SH-SY5Y (cell line): ENCODE results near the gene GRIK1.

Experiments
- GATA2 ChIP-seq: IDR thresholded peaks from 2 replicates; pipeline ENCODE4 v1.6.1; 2011; ENCODE audit warnings: mild to moderate bottlenecking, low read depth, low read length
- GATA3 ChIP-seq: IDR thresholded peaks from 2 replicates; pipeline ENCODE4 v1.6.1; 2011; ENCODE audit warnings: low read depth, mild to moderate bottlenecking, low read length, moderate library complexity

DNA sequence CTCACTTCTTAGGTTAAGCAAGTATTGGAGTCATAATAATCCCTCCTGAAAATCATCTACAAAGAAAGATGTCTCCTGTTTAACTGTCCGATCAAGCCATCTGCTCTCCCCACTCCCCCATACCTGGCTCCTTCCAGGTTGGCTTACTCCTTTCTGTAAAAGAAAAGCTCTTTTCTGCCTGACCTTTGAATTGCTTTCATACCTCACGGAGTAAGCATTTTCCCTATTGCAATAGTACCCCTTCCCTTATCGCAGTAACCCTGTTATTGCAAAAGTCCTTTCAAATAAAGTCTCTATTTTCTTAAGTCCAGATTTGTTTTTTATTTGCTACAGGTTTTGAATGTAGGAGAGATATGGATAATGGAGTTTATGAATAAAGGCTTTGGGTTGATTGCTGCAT, 150.4 kb downstream of the GRIK1 start:
- TF ChIP-seq GATA2 (no peak), GATA3 (no peak)
